ENCODE data around the gene KBTBD12. TPM values are rescaled to one million over a fixed set of nuclear protein-coding genes. Genes with fewer than 3 reads are reported as not detected.

Gene KBTBD12
- total RNA-seq, 1 experiment from 2014 or later: not detected

- H3K4me2 ChIP-seq (ENCODE audit: low read length): no peak overlapping the region
- ATAC-seq: no peak
- DNase-seq (ENCODE audit: low read depth, low spot score): no peak
- H3K9me3 ChIP-seq (ENCODE audit: control insufficient read depth in 1 of 2, insufficient read depth in 1 of 2, low read depth in 1 of 2, low read length in 2 of 2): no peaks in the 10 kb centered on the region
- ChIA-PET POLR2A (no interaction called here), CTCF (no interaction called here), RAD21 (ENCODE audit: low non-redundant PET in 1 of 2, low total read pairs in 2 of 2, uncharacterized antibody in 2 of 2, unreplicated experiment in 2 of 2) (no interaction called here)
- no peaks in the 10 kb centered on the region for H3K79me2 ChIP-seq (ENCODE audit: insufficient read depth, low read length)
- no peaks in the 10 kb centered on the region for H3K4me1 ChIP-seq (ENCODE audit: control insufficient read depth in 1 of 2, insufficient read depth in 2 of 2, low read length in 2 of 2)
- H3K27me3 ChIP-seq (ENCODE audit: insufficient read depth, low read length): no peaks in the 10 kb centered on the region
- H2AFZ ChIP-seq (ENCODE audit: low read depth, low read length, poor library complexity, severe bottlenecking): no peak overlapping the region
- H3K9ac ChIP-seq (ENCODE audit: low read length): no peak overlapping the region
- no peaks in the 10 kb centered on the region for H4K20me1 ChIP-seq (ENCODE audit: insufficient read depth)
- intact Hi-C loops (cut with micrococcal nuclease): no loop called here
- no TSS peak for BruUV-seq (replicated peaks)
- no peak overlapping the region for H3K27ac ChIP-seq (ENCODE audit: low read depth, low read length)
- TF ChIP-seq ZNF274 (IDR thresholded peaks at IDR 0.05; ENCODE audit: low read depth, low read length): no peak
- TF ChIP-seq ELF1 (IDR thresholded peaks at IDR 0.05; ENCODE audit: borderline replicate concordance, low read depth): no peak
- TF ChIP-seq SP1 (IDR thresholded peaks at IDR 0.05; ENCODE audit: low read depth): no peak
- no peak for TF ChIP-seq RAD21 (IDR thresholded peaks at IDR 0.05; ENCODE audit: low read depth)
- TF ChIP-seq POLR2A (IDR thresholded peaks at IDR 0.05; ENCODE audit: borderline replicate concordance, extremely low read depth, insufficient read depth, insufficient read length): no peak
- no peak for TF ChIP-seq EGR1 (IDR thresholded peaks at IDR 0.05; ENCODE audit: low read depth)
- no peak for TF ChIP-seq SIN3A (IDR thresholded peaks at IDR 0.05; ENCODE audit: low read depth)
- TF ChIP-seq CBX3 (IDR thresholded peaks at IDR 0.05; ENCODE audit: low read depth): no peak
- TF ChIP-seq SRF (IDR thresholded peaks at IDR 0.05; ENCODE audit: low read depth): no peak
- TF ChIP-seq CEBPB (IDR thresholded peaks at IDR 0.05; ENCODE audit: low read depth): no peak
- no peak for TF ChIP-seq YY1 (IDR thresholded peaks at IDR 0.05; ENCODE audit: extremely low read depth, insufficient replicate concordance, low read depth, low read length)
- no peak for TF ChIP-seq ZBTB33 (IDR thresholded peaks at IDR 0.05; ENCODE audit: extremely low read depth, insufficient replicate concordance, low read length)
- no peak for TF ChIP-seq POLR2AphosphoS5 (IDR thresholded peaks at IDR 0.05; ENCODE audit: low read depth, low read length)
- TF ChIP-seq CTCF (IDR thresholded peaks at IDR 0.05 in 2 of 3, conservative IDR thresholded peaks at IDR 0.05 in 1 of 3; ENCODE audit: borderline replicate concordance in 1 of 3, insufficient read depth in 1 of 3, low read depth in 2 of 3, low read length in 2 of 3): no peak
- TF ChIP-seq MAX (IDR thresholded peaks at IDR 0.05): no peak
- no peak for TF ChIP-seq JUND (IDR thresholded peaks at IDR 0.05)
- TF ChIP-seq ZFX (IDR thresholded peaks at IDR 0.05): no peak
- no peak for TF ChIP-seq EZH2 (IDR thresholded peaks at IDR 0.05)
- no peak for TF ChIP-seq TCF7L2 (IDR thresholded peaks at IDR 0.05; ENCODE audit: borderline replicate concordance, extremely low read depth, insufficient read depth, insufficient read length)
- H3K9me2 ChIP-seq (ENCODE audit: insufficient read depth): no peaks in the 10 kb centered on the region
- no peaks in the 10 kb centered on the region for H3K36me3 ChIP-seq (ENCODE audit: control insufficient read depth in 1 of 2, insufficient read depth in 2 of 2, low read length in 2 of 2)
- no peak overlapping the region for H3K4me3 ChIP-seq (replicated peaks in 1 of 2; ENCODE audit: low read depth in 1 of 2, low read length in 2 of 2)
Measured at GRCh38 chr3:127903611-127904375, 11.2 kb upstream of the KBTBD12 start.

Measured in HCT116 (cell line).